GM10248 (cell line): ENCODE measurements around the gene ZNF8.

ENCODE experiments used
- CTCF ChIA-PET: fragments of 300-600 bp; sonication (Branson Sonifier 250); formaldehyde crosslinking; extraction: SDS; loops from one replicate; lab custom pipeline; 2021; ENCODE audit warnings: antibody characterized with exemption; lab: Yijun Ruan, JAX
- POLR2A ChIA-PET: fragments of 350-650 bp; sonication (Branson Sonifier 250); formaldehyde crosslinking; extraction: SDS; loops from one replicate; lab custom pipeline; 2020; ENCODE audit warnings: antibody characterized with exemption; lab: Yijun Ruan, JAX
- DNase-seq: peaks from one replicate; pipeline ENCODE4 v3.0.0; 2012; ENCODE audit errors: extremely low spot score
- TF ChIP-seq, protein P1 (sequence below): IDR thresholded peaks from 2 replicates; pipeline ENCODE4 v1.5.1; 2012; ENCODE audit warnings: mild to moderate bottlenecking, low read depth; ENCODE audit errors: extremely low read depth, missing control alignments, control extremely low read depth

ZNF8 gene

DNA sequence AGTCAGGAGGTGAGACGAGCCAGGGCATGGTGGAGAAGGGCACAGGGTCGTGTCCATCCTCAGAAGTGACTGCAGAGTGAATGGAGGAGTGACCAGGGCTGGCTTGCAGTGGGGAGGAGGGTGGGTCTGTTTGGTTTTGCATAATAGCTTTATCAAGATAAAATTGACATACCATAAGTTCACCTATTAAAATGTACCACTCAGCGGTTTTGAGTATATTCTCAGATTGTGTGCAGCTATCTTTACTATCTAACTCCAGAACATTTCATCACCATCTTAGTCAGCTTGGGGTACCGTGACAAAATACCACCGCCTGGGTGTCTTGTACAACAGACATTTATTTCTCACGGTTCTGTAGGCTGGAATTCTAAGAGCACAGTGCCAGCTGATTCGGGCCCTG lies 13.2 kb downstream of the ZNF8 start:
- DNase-seq = no peak
- CTCF ChIA-PET = no interaction called here
- POLR2A ChIA-PET = no interaction called here
- TF ChIP-seq, protein P1, sequence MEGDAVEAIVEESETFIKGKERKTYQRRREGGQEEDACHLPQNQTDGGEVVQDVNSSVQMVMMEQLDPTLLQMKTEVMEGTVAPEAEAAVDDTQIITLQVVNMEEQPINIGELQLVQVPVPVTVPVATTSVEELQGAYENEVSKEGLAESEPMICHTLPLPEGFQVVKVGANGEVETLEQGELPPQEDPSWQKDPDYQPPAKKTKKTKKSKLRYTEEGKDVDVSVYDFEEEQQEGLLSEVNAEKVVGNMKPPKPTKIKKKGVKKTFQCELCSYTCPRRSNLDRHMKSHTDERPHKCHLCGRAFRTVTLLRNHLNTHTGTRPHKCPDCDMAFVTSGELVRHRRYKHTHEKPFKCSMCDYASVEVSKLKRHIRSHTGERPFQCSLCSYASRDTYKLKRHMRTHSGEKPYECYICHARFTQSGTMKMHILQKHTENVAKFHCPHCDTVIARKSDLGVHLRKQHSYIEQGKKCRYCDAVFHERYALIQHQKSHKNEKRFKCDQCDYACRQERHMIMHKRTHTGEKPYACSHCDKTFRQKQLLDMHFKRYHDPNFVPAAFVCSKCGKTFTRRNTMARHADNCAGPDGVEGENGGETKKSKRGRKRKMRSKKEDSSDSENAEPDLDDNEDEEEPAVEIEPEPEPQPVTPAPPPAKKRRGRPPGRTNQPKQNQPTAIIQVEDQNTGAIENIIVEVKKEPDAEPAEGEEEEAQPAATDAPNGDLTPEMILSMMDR = no peak

DNA sequence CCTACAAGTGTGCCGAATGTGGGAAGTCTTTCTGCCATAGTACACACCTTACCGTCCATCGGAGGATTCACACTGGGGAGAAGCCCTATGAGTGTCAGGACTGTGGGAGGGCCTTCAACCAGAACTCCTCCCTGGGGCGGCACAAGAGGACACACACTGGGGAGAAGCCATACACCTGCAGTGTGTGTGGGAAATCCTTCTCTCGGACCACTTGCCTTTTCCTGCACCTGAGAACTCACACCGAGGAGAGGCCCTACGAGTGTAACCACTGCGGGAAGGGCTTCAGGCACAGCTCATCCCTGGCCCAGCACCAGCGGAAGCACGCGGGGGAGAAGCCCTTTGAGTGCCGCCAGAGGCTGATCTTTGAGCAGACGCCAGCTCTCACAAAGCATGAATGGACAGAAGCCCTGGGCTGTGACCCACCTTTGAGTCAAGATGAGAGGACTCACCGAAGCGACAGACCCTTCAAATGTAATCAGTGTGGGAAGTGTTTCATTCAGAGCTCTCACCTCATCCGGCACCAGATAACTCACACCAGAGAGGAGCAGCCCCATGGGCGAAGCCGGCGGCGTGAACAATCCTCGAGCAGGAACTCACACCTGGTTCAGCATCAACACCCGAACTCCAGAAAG lies 16.1 kb downstream of the ZNF8 start:
- TF ChIP-seq, protein P1 = no peak
- no peak for DNase-seq
- ChIA-PET CTCF (no interaction called here), POLR2A (no interaction called here)

DNA sequence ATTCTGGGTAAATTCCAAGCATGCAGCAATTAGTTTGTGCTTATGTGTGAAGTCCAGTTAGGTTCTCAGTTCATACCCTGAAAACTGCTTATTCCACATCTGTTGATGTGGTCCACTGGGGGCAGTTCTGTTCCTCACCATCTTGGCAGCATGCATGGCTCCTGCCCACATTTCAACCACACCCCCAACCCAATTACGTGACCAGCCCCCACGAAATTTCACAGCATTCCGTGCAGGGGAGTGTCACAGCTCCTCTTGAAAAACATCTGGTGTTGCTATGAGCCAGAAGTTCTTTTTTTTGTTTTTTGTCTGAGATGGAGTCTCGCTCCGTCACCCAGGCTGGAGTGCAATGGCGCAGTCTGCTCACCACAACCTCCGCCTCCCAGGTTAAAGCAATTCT lies 17.3 kb downstream of the ZNF8 start:
- TF ChIP-seq, protein P1 = no peak
- CTCF ChIA-PET = interaction anchor here (1.0 kb wide), 1 partner anchor 10 kb away, joined by 3 read pairs; no protein-coding TSS in a partner anchor
- POLR2A ChIA-PET = no interaction called here
- no peak for DNase-seq

DNA sequence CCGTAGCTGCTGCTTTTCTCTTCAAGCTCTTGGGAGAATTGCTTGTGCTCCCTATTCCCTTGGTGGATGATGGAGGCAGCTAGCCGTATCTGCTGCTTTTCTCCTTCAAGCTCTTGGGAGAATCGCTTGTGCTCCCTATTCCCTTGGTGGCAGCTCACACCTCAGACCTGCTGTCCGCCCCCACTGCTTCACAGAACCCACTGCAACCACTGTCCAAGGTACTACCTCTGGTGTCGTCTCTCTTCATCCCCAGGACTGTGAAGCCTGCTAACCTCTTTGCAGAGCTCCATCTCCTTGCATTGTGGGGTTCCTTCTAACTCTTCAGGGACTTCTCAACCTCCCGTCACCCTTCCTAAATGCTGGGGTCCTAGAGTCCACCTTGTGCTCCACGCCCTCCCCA lies 21.9 kb downstream of the ZNF8 start:
- CTCF ChIA-PET = interaction anchor here (1.1 to 1.5 kb wide), 3 partner anchors 9 to 15 kb away, joined by 3 to 6 read pairs (median 3); no protein-coding TSS in a partner anchor
- no peak for DNase-seq
- TF ChIP-seq, protein P1 = no peak

DNA sequence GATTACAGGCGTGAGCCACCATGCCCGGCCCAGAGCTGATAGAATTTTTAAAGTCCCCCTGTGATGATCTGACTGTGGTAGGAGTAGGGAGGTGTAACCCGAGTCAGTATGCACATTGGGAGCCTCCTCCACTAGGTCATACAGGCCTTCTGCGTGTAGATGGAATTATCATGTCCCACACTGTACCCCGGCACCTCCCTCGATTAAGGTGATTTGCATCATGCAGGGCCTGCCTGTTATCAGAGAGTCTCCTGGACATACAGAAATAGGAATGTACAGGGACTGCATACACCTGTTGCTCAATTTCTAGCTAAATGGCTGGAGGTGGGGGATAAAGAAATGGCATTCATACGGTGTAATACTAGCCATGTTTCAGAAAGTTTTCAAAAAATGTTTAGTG lies 25.5 kb downstream of the ZNF8 start:
- DNase-seq = no peak
- ChIA-PET POLR2A (interaction anchor here (0.9 kb wide), 1 partner anchor 239 kb away, joined by 4 read pairs; the partner anchor contains the start of gene TRIM28), CTCF (no interaction called here)
- TF ChIP-seq, protein P1 = no peak

More for the DNA sequence above, 21.9 kb downstream of the ZNF8 start:
- POLR2A ChIA-PET = interaction anchor here (0.6 kb wide), 1 partner anchor 82 kb away, joined by 3 read pairs; no protein-coding TSS in a partner anchor

DNA sequence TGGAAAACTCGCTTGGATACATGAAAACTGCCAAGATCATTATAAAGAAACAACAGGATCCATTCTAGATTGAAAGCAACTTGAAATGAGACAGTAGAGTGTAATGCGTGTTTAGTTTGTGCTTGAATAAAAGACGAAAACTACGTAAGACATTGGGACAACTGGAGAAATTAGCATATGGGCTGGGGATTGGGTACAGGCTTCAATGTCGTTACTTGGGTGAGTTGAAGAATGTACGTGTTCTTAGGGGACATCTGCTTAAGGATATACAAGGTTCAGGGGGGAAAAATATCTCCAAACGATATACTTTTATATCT lies 26.0 kb downstream of the ZNF8 start:
- TF ChIP-seq, protein P1 = no peak
- CTCF ChIA-PET = no interaction called here
- no peak for DNase-seq
- POLR2A ChIA-PET = interaction anchor here (1.0 kb wide), 1 partner anchor 58 kb away, joined by 3 read pairs; the partner anchor contains the start of gene ZNF497
